ENCODE measurements around the gene GP1BB.

- no peak for TF ChIP-seq POLR2A (IDR thresholded peaks at IDR 0.05)
- TF ChIP-seq CTCF (IDR thresholded peaks at IDR 0.05): no peak
Measured at GRCh38 chr22:19755145-19755710, 31.9 kb downstream of the GP1BB start.
